Bronchial epithelial cell (primary cell): ENCODE results near the gene PARP6. TPM values are rescaled to one million over a fixed set of nuclear protein-coding genes. Genes with fewer than 3 reads are reported as not detected.

Experiments
- DNase-seq: peaks from one replicate; pipeline ENCODE4 v3.0.0-alpha.2; 2010; ENCODE audit warnings: low read depth
- FAIRE-seq: peaks from 2 replicates; lab custom pipeline; 2011; peaks lifted over from hg19 to GRCh38; lab: Jason Lieb, UNC
- H3K27me3 ChIP-seq: 2 replicates; pipeline ENCODE4 v1.5.1; 2011; ENCODE audit warnings: low read length; ENCODE audit not compliant: control insufficient read depth, insufficient read depth
- H3K36me3 ChIP-seq: 2 replicates; pipeline ENCODE4 v1.5.1; 2011; ENCODE audit warnings: low read length; ENCODE audit not compliant: control insufficient read depth, insufficient read depth
- H3K4me3 ChIP-seq: 2 replicates; pipeline ENCODE4 v1.5.1; 2011; ENCODE audit warnings: mild to moderate bottlenecking, low read depth, low read length, control low read depth
- CTCF ChIP-seq: IDR thresholded peaks from 2 replicates; pipeline ENCODE4 v1.5.1; 2011; ENCODE audit warnings: mild to moderate bottlenecking, moderate library complexity, low read length, control low read depth, inconsistent platforms; ENCODE audit not compliant: insufficient read depth, severe bottlenecking
- total RNA-seq: library from RNA; depleted of rRNA; stranded (reverse); fragments of >200 nt; gene quantifications from 2 replicates; pipeline ENCODE4 v1.2.1, GENCODE V29; 2014

Gene PARP6
- total RNA-seq, 1 donor from 2014 or later = 17.6 TPM

- peak; percentile 65 for DNase-seq
- Histone ChIP-seq H3K27me3 (no peaks in the 10 kb centered on the region), H3K36me3 (peaks cover 30% of the 10 kb centered on the region), H3K4me3 (peak within 1 kb of the TSS; percentile 47)
- no peak for TF ChIP-seq CTCF
- FAIRE-seq = peak; percentile 36
These were observed 74.6 kb downstream of the PARP6 start, which contains the start of gene GRAMD2A for GRCh38 chr15:72197460-72198355. Gene GRAMD2A, minus strand, starts transcription at chr15:72197787.

- peak; percentile 24 for DNase-seq
- H3K27me3 ChIP-seq = no peaks in the 10 kb centered on the region
- H3K4me3 ChIP-seq = peak overlapping the region; percentile 47
- TF ChIP-seq CTCF = no peak
- peaks cover 23% of the 10 kb centered on the region for H3K36me3 ChIP-seq
- FAIRE-seq = no peak
These were observed 75.3 kb downstream of the PARP6 start for GRCh38 chr15:72197041-72197459.

GRCh38 chr15:72196409-72197040 is 75.8 kb downstream of the PARP6 start:
- peak; percentile 23 for FAIRE-seq
- no peak for TF ChIP-seq CTCF
- DNase-seq = peak; percentile 30
- H3K27me3 ChIP-seq = no peaks in the 10 kb centered on the region
- H3K4me3 ChIP-seq = peak overlapping the region; percentile 47
- peaks cover 19% of the 10 kb centered on the region for H3K36me3 ChIP-seq

- FAIRE-seq (no peak), DNase-seq (peak; percentile 56)
- H3K36me3 ChIP-seq = peaks cover 5% of the 10 kb centered on the region
- H3K27me3 ChIP-seq = no peaks in the 10 kb centered on the region
- TF ChIP-seq CTCF = no peak
- no peak overlapping the region for H3K4me3 ChIP-seq
These were observed 77.2 kb downstream of the PARP6 start for GRCh38 chr15:72195101-72195511.

GRCh38 chr15:72193836-72194396 is 78.4 kb downstream of the PARP6 start:
- no peak for TF ChIP-seq CTCF
- Histone ChIP-seq H3K27me3 (no peaks in the 10 kb centered on the region), H3K4me3 (no peak overlapping the region), H3K36me3 (no peaks in the 10 kb centered on the region)
- FAIRE-seq = no peak
- no peak for DNase-seq
